ENCODE results near the gene UGGT1.

UGGT1 gene

GRCh38 chr2:128090945-128091725, at the start of gene UGGT1:
Gene UGGT1, plus strand, starts transcription at chr2:128091200. Its CDS starts 158 bp downstream, at chr2:128091358.
- peak; percentile 89 for DNase-seq

- DNase-seq = no peak
Measured at GRCh38 chr2:128041561-128041960, 49.4 kb upstream of the UGGT1 start.

- DNase-seq = no peak
Measured at GRCh38 chr2:128043041-128043440, 48.0 kb upstream of the UGGT1 start.

GRCh38 chr2:128053331-128053730, 37.7 kb upstream of the UGGT1 start:
- no peak for DNase-seq

GRCh38 chr2:128054104-128054885, 36.7 kb upstream of the UGGT1 start:
- DNase-seq = no peak

- no peak for DNase-seq
Measured at GRCh38 chr2:128057334-128057733, 33.7 kb upstream of the UGGT1 start.

- DNase-seq = no peak
Measured at GRCh38 chr2:128058114-128058513, 32.9 kb upstream of the UGGT1 start.

GRCh38 chr2:128062571-128062970, 28.4 kb upstream of the UGGT1 start:
- DNase-seq = no peak

GRCh38 chr2:128064353-128064752, 26.6 kb upstream of the UGGT1 start:
- no peak for DNase-seq

- DNase-seq = no peak
Measured at GRCh38 chr2:128069769-128070168, 21.2 kb upstream of the UGGT1 start.

- DNase-seq = no peak
Measured at GRCh38 chr2:128073278-128073677, 17.7 kb upstream of the UGGT1 start.

GRCh38 chr2:128076461-128077106, 14.4 kb upstream of the UGGT1 start:
- DNase-seq = no peak

GRCh38 chr2:128084757-128085156, 6.2 kb upstream of the UGGT1 start:
- DNase-seq = no peak

GRCh38 chr2:128086244-128086643, 4.8 kb upstream of the UGGT1 start:
- DNase-seq = no peak

- no peak for DNase-seq
Measured at GRCh38 chr2:128090575-128090944, 440 bp upstream of the UGGT1 start.

- DNase-seq = no peak
Measured at GRCh38 chr2:128091726-128092080, 703 bp downstream of the UGGT1 start.

GRCh38 chr2:128092656-128093055, 1.7 kb downstream of the UGGT1 start:
- DNase-seq = no peak

GRCh38 chr2:128093762-128094161, 2.8 kb downstream of the UGGT1 start:
- DNase-seq = no peak

GRCh38 chr2:128095201-128095600, 4.2 kb downstream of the UGGT1 start:
- no peak for DNase-seq

- DNase-seq = no peak
Measured at GRCh38 chr2:128103407-128103806, 12.4 kb downstream of the UGGT1 start.

GRCh38 chr2:128105072-128105471, 14.1 kb downstream of the UGGT1 start:
- DNase-seq = no peak

GRCh38 chr2:128108166-128108565, 17.2 kb downstream of the UGGT1 start:
- no peak for DNase-seq

GRCh38 chr2:128109243-128109642, 18.2 kb downstream of the UGGT1 start:
- no peak for DNase-seq

All from stimulated activated CD4-positive, alpha-beta T cell treated with anti-CD3 and anti-CD28 coated beads, Interleukin-4, amount 100 ng/mL, for 1 hour (primary cell).